Measurements from ENCODE around the gene PLGLB1. TPM values are rescaled to one million over a fixed set of nuclear protein-coding genes. Genes with fewer than 3 reads are reported as not detected.
"Not testable (repeated sequence)": the region's sequence is repeated elsewhere in the genome, so short reads cannot be mapped to it uniquely, and the experiment has no call there.

PLGLB1 gene
- total RNA-seq, 1 experiment from 2014 or later: 1.2 TPM

DNA sequence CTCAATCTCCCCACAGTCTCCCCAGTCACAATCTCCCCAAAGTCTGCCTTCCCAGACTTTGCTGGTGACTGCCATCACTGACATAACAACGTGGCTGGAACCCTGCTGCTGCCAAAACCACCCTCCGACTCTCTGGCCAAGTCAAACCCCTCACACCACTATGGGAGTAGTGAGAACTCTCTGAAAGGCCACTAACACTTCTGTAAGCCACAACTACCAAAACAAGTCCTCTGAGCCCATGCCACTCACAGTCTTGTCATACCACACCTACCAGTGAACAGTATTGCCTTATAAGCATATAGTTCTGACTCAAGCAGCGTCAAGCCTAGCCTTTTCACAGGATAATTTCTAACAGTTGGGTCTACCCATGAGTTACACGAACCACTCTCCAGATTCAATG is 32.7 kb upstream of the PLGLB1 start:
- H2BK5ac ChIP-seq (ENCODE audit: insufficient read length, low read length); DNase-seq; H2AFZ ChIP-seq (ENCODE audit: low read length); H3K79me2 ChIP-seq (ENCODE audit: insufficient read depth, low read length); H3K4me3 Mint-ChIP-seq; H4K91ac ChIP-seq (ENCODE audit: insufficient read length, low read depth, low read length); H3K27me3 Mint-ChIP-seq (ENCODE audit: low read depth); H3K4me1 Mint-ChIP-seq; H2AK5ac ChIP-seq (ENCODE audit: insufficient read length, low read length); H3K9ac ChIP-seq (ENCODE audit: extremely low read depth, insufficient read length, low read length); H2BK15ac ChIP-seq (ENCODE audit: low read depth, low read length); H3K14ac ChIP-seq (ENCODE audit: insufficient read depth, low read length); H3K9me3 ChIP-seq (ENCODE audit: control insufficient read depth, low read depth, low read length); H3K9me3 Mint-ChIP-seq; H3K23me2 ChIP-seq (ENCODE audit: insufficient read length, low read depth, low read length, poor library complexity, severe bottlenecking); H3K56ac ChIP-seq (ENCODE audit: insufficient read length, low read depth, low read length); H2BK20ac ChIP-seq (ENCODE audit: low read depth, low read length, poor library complexity, severe bottlenecking); H3K27me3 ChIP-seq (ENCODE audit: insufficient read depth, low read length); H3K27ac Mint-ChIP-seq; H3K4me2 ChIP-seq (ENCODE audit: insufficient read depth, insufficient read length, low read length); H2BK12ac ChIP-seq (ENCODE audit: insufficient read length, low read depth, low read length); H4K8ac ChIP-seq (replicated peaks; ENCODE audit: insufficient read length, low read depth, low read length); H4K5ac ChIP-seq (ENCODE audit: insufficient read length, low read depth, low read length); H3K27ac ChIP-seq (ENCODE audit: insufficient read length, low read depth, low read length); H3K23ac ChIP-seq (ENCODE audit: insufficient read length, low read depth, low read length); H3K4me1 ChIP-seq (ENCODE audit: insufficient read depth, low read length); H3K79me1 ChIP-seq (ENCODE audit: insufficient read depth, low read depth, low read length, poor library complexity, severe bottlenecking); H2BK120ac ChIP-seq (ENCODE audit: low read depth, low read length, poor library complexity, severe bottlenecking); H3K18ac ChIP-seq (ENCODE audit: insufficient read length, low read depth, low read length); H3T11ph ChIP-seq (ENCODE audit: low read length); H3K4ac ChIP-seq (ENCODE audit: low read depth, low read length); H4K20me1 ChIP-seq (ENCODE audit: control insufficient read depth, insufficient read depth, insufficient read length): not testable (repeated sequence)
- WGBS (ENCODE audit: extremely low coverage, insufficient read length, low lambda C conversion rate): no CpG with 5 or more reads among the region's 4 CpGs
- peaks cover 3 to 13% (median 5%) of the 10 kb centered on the region in 3 experiments; a peak in 5 of 7 replicates for H3K36me3 Mint-ChIP-seq (ENCODE audit: insufficient read depth in 1 of 3, low read depth in 3 of 3)

All from H9 (cell line).